ENCODE measurements around the gene RUNX2. TPM values are rescaled to one million over a fixed set of nuclear protein-coding genes. Genes with fewer than 3 reads are reported as not detected.

The RUNX2 gene
- total and polyA plus RNA-seq, 9 of the 15 experiments (the other 6 are each of a cell fraction or from before 2014, with no cell fraction given), result 0.29 to 1.00 (median 0.43) TPM

DNA sequence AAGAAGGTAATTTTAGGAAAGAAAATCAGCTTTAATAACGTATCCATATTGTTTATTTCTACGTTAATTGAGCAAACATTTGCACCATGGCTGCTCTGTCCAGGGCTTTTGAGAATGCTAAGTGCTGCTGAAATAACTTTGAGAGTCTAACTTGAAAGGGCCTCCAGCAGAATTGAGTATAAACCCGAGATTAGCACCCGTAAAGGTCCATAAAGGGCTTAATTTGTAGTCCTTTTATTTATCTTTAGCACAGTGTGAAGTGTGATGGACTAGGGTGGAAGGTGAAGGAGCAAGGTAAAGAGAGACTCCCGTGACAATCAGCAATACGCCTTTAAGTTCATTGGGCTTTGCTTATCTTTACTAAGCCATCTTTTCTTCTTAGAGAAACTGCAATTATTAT lies 127.3 kb downstream of the RUNX2 start (continued):
- TF ChIP-seq, protein P1, sequence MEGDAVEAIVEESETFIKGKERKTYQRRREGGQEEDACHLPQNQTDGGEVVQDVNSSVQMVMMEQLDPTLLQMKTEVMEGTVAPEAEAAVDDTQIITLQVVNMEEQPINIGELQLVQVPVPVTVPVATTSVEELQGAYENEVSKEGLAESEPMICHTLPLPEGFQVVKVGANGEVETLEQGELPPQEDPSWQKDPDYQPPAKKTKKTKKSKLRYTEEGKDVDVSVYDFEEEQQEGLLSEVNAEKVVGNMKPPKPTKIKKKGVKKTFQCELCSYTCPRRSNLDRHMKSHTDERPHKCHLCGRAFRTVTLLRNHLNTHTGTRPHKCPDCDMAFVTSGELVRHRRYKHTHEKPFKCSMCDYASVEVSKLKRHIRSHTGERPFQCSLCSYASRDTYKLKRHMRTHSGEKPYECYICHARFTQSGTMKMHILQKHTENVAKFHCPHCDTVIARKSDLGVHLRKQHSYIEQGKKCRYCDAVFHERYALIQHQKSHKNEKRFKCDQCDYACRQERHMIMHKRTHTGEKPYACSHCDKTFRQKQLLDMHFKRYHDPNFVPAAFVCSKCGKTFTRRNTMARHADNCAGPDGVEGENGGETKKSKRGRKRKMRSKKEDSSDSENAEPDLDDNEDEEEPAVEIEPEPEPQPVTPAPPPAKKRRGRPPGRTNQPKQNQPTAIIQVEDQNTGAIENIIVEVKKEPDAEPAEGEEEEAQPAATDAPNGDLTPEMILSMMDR (IDR thresholded peaks at IDR 0.05 in 2 of 3, conservative IDR thresholded peaks at IDR 0.05 in 1 of 3; ENCODE audit: insufficient read depth in 2 of 3, low read depth in 1 of 3, low read length in 3 of 3), result no peak
- TF ChIP-seq TRIM25 (IDR thresholded peaks at IDR 0.05; ENCODE audit: borderline replicate concordance), result no peak
- peak; percentile 11; the same call in 1 of the 2 replicates for TF ChIP-seq SMARCA4 (IDR thresholded peaks at IDR 0.05)

GRCh38 chr6:45457141-45457540 lies 129.0 kb downstream of the RUNX2 start:
- intact Hi-C loops (cut with micrococcal nuclease) (no loop called here), in situ Hi-C loops (cut with MboI) (no loop called here)
- CTCF ChIA-PET (ENCODE audit: low intra/inter-chr PET ratio), result no interaction called here
- no peaks in the 10 kb centered on the region; a peak in 1 of 5 replicates for H3K27me3 ChIP-seq (ENCODE audit: control insufficient read depth in 2 of 2, insufficient read depth in 2 of 2, low read length in 2 of 2)
- no peak for ATAC-seq
- H2AFZ ChIP-seq (ENCODE audit: low read depth, low read length), result no peak overlapping the region
- DNase-seq (ENCODE audit: extremely low read depth in 1 of 4, low spot score in 3 of 4), result no peak
- H3K79me2 ChIP-seq (ENCODE audit: control insufficient read depth, insufficient read depth, low read length), result no peaks in the 10 kb centered on the region
- H3K9me1 ChIP-seq (ENCODE audit: control insufficient read depth, insufficient read depth, low read length), result no peaks in the 10 kb centered on the region
- POLR2A ChIA-PET, result interaction anchor here (0.6 to 1.6 kb wide), 4 partner anchors 11 to 62 kb away, joined by 3 to 4 read pairs (median 3); no protein-coding TSS in a partner anchor
- no peaks in the 10 kb centered on the region for H4K20me1 ChIP-seq (replicated peaks; ENCODE audit: control insufficient read depth, insufficient read depth, low read length)
- no peaks in the 10 kb centered on the region for H3K36me3 ChIP-seq (ENCODE audit: control insufficient read depth, insufficient read depth, low read length)
- no peak overlapping the region for H3K4me3 ChIP-seq
- H3K9me3 ChIP-seq (replicated peaks; ENCODE audit: control insufficient read depth, insufficient read depth, low read depth, low read length), result no peaks in the 10 kb centered on the region
- no peak overlapping the region for H3K27ac ChIP-seq (ENCODE audit: extremely low read depth, low read depth, low read length)
- FAIRE-seq, result no peak
- no peak overlapping the region for H3K9ac ChIP-seq (ENCODE audit: insufficient read depth in 1 of 2, low read depth in 2 of 2, low read length in 2 of 2)
- H3K4me2 ChIP-seq (ENCODE audit: insufficient read depth, low read length), result no peak overlapping the region
- BruUV-seq (replicated peaks), result no TSS peak
- peaks cover 0 to 36% of the 10 kb centered on the region in 2 experiments; a peak in 3 of 5 replicates for H3K4me1 ChIP-seq (replicated peaks in 1 of 2; ENCODE audit: control insufficient read depth in 2 of 2, insufficient read depth in 2 of 2, low read length in 2 of 2)
- TF ChIP-seq KDM2B (CRISPR knock-in tag; IDR thresholded peaks at IDR 0.05) (no peak), RAD51 (IDR thresholded peaks at IDR 0.05; ENCODE audit: borderline replicate concordance, low read depth) (no peak), ZNF695 (CRISPR knock-in tag; IDR thresholded peaks at IDR 0.05) (no peak), NFIX (CRISPR knock-in tag; IDR thresholded peaks at IDR 0.05; ENCODE audit: low read depth) (no peak), ZNF384 (IDR thresholded peaks at IDR 0.05; ENCODE audit: low read depth, low read length) (no peak), POLR2AphosphoS2 (IDR thresholded peaks at IDR 0.05; ENCODE audit: low read length) (no peak), ZNF77 (CRISPR knock-in tag; IDR thresholded peaks at IDR 0.05) (no peak), HOXB6 (CRISPR knock-in tag; IDR thresholded peaks at IDR 0.05; ENCODE audit: borderline replicate concordance) (no peak), CREM (IDR thresholded peaks at IDR 0.05; ENCODE audit: low read depth) (no peak)
- TF ChIP-seq, protein P2, sequence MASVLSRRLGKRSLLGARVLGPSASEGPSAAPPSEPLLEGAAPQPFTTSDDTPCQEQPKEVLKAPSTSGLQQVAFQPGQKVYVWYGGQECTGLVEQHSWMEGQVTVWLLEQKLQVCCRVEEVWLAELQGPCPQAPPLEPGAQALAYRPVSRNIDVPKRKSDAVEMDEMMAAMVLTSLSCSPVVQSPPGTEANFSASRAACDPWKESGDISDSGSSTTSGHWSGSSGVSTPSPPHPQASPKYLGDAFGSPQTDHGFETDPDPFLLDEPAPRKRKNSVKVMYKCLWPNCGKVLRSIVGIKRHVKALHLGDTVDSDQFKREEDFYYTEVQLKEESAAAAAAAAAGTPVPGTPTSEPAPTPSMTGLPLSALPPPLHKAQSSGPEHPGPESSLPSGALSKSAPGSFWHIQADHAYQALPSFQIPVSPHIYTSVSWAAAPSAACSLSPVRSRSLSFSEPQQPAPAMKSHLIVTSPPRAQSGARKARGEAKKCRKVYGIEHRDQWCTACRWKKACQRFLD (CRISPR knock-in tag; IDR thresholded peaks at IDR 0.05), result no peak
- TF ChIP-seq, protein P3, sequence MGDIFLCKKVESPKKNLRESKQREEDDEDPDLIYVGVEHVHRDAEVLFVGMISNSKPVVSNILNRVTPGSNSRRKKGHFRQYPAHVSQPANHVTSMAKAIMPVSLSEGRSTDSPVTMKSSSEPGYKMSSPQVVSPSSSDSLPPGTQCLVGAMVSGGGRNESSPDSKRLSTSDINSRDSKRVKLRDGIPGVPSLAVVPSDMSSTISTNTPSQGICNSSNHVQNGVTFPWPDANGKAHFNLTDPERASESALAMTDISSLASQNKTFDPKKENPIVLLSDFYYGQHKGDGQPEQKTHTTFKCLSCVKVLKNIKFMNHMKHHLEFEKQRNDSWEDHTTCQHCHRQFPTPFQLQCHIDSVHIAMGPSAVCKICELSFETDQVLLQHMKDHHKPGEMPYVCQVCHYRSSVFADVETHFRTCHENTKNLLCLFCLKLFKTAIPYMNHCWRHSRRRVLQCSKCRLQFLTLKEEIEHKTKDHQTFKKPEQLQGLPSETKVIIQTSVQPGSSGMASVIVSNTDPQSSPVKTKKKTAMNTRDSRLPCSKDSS (IDR thresholded peaks at IDR 0.05; ENCODE audit: low read depth, partially characterized antibody), result no peak

Measured in K562 (cell line).